Panc1 (cell line): ENCODE measurements around the gene CELA1. TPM values are rescaled to one million over a fixed set of nuclear protein-coding genes. Genes with fewer than 3 reads are reported as not detected.

Experiments used
- ATAC-seq: fragments of 200-7000 bp; cut with Tn5 transposase; 2 replicates; pipeline ENCODE4 v1.9.1; 2020; ENCODE audit warnings: mild to moderate bottlenecking, moderate library complexity
- BruUV-seq: library from RNA; stranded (reverse); fragments of 400-500 nt; replicated peaks from 2 replicates; lab custom pipeline; 2021; lab: Mats Ljungman, UMichigan
- CTCF ChIA-PET: fragments of 300-600 bp; sonication (Branson Sonifier 250); formaldehyde crosslinking; loops from one replicate; lab custom pipeline; 2022; ENCODE audit warnings: antibody characterized with exemption; lab: Charles Lee
- POLR2A ChIA-PET: fragments of 300-600 bp; sonication (Branson Sonifier 250); formaldehyde crosslinking; loops from one replicate; lab custom pipeline; 2022; ENCODE audit warnings: antibody characterized with exemption; lab: Charles Lee
- DNase-seq: peaks from one replicate; pipeline ENCODE4 v3.0.0-alpha.2; 2010; ENCODE audit warnings: low read depth, low spot score
- H3K27ac ChIP-seq: 2 replicates; pipeline ENCODE4 v1.5.1; 2011; ENCODE audit warnings: mild to moderate bottlenecking, low read length, inconsistent platforms
- H3K27me3 ChIP-seq: fragments of 200-500 bp; sonication (Bioruptor generic); 2 replicates; pipeline ENCODE4 v1.6.0; 2014; ENCODE audit warnings: low read length, inconsistent platforms; ENCODE audit not compliant: control insufficient read depth, insufficient read depth
- H3K36me3 ChIP-seq: fragments of 200-500 bp; sonication (Bioruptor generic); 2 replicates; pipeline ENCODE4 v1.5.1; 2014; ENCODE audit warnings: inconsistent platforms, mild to moderate bottlenecking, low read length, moderate library complexity; ENCODE audit not compliant: control insufficient read depth, insufficient read depth
- H3K4me1 ChIP-seq: 2 replicates; pipeline ENCODE4 v1.5.1; 2011; ENCODE audit warnings: inconsistent platforms, mild to moderate bottlenecking, low read length, moderate library complexity; ENCODE audit not compliant: control insufficient read depth, insufficient read depth
- H3K4me3 ChIP-seq, 2 experiments: 2 replicates each; pipeline ENCODE4 v1.5.1; 2011 to 2012; ENCODE audit warnings: low read depth in 2 of 2, low read length in 2 of 2, mild to moderate bottlenecking in 2 of 2, inconsistent platforms in 1 of 2, moderate library complexity in 1 of 2
- H3K9me3 ChIP-seq: fragments of 200-500 bp; sonication (Bioruptor generic); 2 replicates; pipeline ENCODE4 v1.5.1; 2014; ENCODE audit warnings: low read depth, mild to moderate bottlenecking, inconsistent platforms, low read length, moderate library complexity; ENCODE audit not compliant: control insufficient read depth, insufficient read depth
- POLR2AphosphoS5 ChIP-seq: IDR thresholded peaks from 2 replicates; pipeline ENCODE4 v1.6.1; 2012; ENCODE audit warnings: mild to moderate bottlenecking, low read depth, low read length, moderate library complexity
- SIN3A ChIP-seq: IDR thresholded peaks from 2 replicates; pipeline ENCODE4 v1.6.1; 2012; ENCODE audit warnings: low read depth, mild to moderate bottlenecking, low read length, moderate library complexity, borderline replicate concordance; ENCODE audit not compliant: insufficient read depth
- TCF7L2 ChIP-seq: IDR thresholded peaks from 2 replicates; pipeline ENCODE4 v1.6.1; 2011; ENCODE audit warnings: mild to moderate bottlenecking, low read depth, low read length, inconsistent platforms
- in situ Hi-C: cut with HindIII; loops from 2 replicates; pipeline ENCODE4 v1.10.0; 2016; ENCODE audit warnings: low sequenced_read_pairs, low pct_unique_long_range_greater_than_20kb
- intact Hi-C: fragments of 100-400 bp; cut with micrococcal nuclease; formaldehyde crosslinking; loops from one replicate; pipeline ENCODE4 v1.10.0; 2022; ENCODE audit not compliant: unreplicated experiment
- total RNA-seq: library from RNA; stranded (reverse); gene quantifications from one replicate; pipeline ENCODE4 v1.2.1, GENCODE V29; 2021; ENCODE audit not compliant: unreplicated experiment
- TF ChIP-seq, protein P1 (sequence below): fragments of 450-650 bp; IDR thresholded peaks from 2 replicates; pipeline ENCODE4 v1.5.1; 2017; ENCODE audit warnings: mild to moderate bottlenecking
- TF ChIP-seq, protein P2 (sequence below), 2 experiments: IDR thresholded peaks; 2 replicates each; pipeline ENCODE4 v1.6.1; 2011 to 2012; ENCODE audit warnings: low read depth in 2 of 2, control low read depth in 1 of 2, low read length in 1 of 2, mild to moderate bottlenecking in 1 of 2, moderate library complexity in 1 of 2; ENCODE audit not compliant: insufficient read depth in 1 of 2

The CELA1 gene
- total RNA-seq, 1 experiment from 2014 or later: not detected

DNA sequence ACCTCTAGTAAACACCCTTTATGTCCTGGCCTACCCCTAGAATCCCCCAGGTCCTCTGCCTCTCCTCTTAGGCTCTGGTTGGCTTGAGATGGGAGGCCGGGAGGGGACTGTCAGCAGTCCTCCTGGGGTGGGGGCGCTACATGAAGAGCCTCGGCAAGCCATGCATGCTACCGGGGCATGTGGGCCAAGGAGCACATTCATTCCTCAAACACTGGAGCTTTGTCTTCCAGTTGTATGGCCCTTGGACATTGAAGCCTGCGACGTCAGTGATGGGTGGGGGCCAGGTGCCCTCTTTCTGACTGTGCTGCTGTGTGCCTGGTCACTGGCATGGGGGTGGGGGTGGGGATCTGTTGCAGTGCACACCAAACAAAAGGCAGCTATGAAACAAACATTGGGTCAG lies 15.8 kb upstream of the CELA1 start:
- CTCF ChIA-PET: interaction anchor here (0.7 kb wide), 1 partner anchor 93 kb away, joined by 3 read pairs; no protein-coding TSS in a partner anchor
- TF ChIP-seq, protein P1, sequence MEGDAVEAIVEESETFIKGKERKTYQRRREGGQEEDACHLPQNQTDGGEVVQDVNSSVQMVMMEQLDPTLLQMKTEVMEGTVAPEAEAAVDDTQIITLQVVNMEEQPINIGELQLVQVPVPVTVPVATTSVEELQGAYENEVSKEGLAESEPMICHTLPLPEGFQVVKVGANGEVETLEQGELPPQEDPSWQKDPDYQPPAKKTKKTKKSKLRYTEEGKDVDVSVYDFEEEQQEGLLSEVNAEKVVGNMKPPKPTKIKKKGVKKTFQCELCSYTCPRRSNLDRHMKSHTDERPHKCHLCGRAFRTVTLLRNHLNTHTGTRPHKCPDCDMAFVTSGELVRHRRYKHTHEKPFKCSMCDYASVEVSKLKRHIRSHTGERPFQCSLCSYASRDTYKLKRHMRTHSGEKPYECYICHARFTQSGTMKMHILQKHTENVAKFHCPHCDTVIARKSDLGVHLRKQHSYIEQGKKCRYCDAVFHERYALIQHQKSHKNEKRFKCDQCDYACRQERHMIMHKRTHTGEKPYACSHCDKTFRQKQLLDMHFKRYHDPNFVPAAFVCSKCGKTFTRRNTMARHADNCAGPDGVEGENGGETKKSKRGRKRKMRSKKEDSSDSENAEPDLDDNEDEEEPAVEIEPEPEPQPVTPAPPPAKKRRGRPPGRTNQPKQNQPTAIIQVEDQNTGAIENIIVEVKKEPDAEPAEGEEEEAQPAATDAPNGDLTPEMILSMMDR: no peak
- TF ChIP-seq POLR2AphosphoS5 (no peak), SIN3A (no peak), TCF7L2 (no peak)
- Histone ChIP-seq H3K27me3 (no peaks in the 10 kb centered on the region), H3K4me1 (no peaks in the 10 kb centered on the region), H3K4me3 (no peak overlapping the region), H3K9me3 (no peaks in the 10 kb centered on the region), H3K36me3 (no peaks in the 10 kb centered on the region), H3K27ac (no peak overlapping the region)
- intact Hi-C loops (no loop called here), in situ Hi-C loops (no loop called here)
- POLR2A ChIA-PET: no interaction called here
- DNase-seq (no peak), ATAC-seq (no peak)
- no TSS peak for BruUV-seq

DNA sequence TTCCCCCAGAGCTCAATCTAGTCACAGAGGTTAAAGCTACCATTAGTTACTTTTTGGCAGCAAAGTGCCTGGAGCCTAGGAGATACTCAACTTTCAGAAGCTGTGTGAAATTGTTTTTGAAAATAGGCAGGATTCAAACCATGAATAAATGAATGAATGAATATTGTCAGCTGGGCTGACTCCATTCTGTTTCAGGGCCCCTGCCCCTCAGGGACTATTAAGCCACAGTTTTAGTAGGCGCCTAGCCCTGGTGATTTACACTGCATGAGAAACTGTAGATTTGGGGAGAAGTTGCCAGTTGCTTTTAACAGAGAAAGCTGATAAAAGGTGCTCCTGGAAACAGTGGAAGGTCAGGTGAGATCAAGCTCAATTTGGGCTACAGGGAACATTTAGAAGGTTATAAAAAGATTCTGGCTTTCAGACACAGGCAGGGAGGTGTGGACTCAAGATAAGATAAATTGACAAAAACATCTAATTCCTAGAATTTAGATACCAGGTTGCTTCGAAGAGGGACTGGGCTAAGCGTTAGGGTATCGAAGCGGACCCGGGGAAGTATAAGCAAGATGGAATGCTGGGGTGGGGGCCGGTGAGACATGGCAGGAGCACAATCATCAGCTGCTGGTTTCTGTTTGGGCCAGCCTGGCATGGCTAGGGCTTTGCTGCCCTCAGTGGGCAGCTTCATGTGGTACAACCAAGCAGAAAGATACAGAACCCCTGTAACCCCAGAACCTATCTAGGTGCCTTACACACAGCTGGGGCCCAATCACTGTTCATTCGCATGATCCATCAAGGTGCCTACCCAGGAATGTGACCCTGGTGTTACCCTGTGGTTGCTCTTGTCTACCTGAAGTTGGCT lies 14.9 kb upstream of the CELA1 start:
- H3K36me3 ChIP-seq: no peaks in the 10 kb centered on the region
- no peaks in the 10 kb centered on the region for H3K27me3 ChIP-seq
- no peak for ATAC-seq
- TF ChIP-seq, protein P1: no peak
- TF ChIP-seq, protein P2, sequence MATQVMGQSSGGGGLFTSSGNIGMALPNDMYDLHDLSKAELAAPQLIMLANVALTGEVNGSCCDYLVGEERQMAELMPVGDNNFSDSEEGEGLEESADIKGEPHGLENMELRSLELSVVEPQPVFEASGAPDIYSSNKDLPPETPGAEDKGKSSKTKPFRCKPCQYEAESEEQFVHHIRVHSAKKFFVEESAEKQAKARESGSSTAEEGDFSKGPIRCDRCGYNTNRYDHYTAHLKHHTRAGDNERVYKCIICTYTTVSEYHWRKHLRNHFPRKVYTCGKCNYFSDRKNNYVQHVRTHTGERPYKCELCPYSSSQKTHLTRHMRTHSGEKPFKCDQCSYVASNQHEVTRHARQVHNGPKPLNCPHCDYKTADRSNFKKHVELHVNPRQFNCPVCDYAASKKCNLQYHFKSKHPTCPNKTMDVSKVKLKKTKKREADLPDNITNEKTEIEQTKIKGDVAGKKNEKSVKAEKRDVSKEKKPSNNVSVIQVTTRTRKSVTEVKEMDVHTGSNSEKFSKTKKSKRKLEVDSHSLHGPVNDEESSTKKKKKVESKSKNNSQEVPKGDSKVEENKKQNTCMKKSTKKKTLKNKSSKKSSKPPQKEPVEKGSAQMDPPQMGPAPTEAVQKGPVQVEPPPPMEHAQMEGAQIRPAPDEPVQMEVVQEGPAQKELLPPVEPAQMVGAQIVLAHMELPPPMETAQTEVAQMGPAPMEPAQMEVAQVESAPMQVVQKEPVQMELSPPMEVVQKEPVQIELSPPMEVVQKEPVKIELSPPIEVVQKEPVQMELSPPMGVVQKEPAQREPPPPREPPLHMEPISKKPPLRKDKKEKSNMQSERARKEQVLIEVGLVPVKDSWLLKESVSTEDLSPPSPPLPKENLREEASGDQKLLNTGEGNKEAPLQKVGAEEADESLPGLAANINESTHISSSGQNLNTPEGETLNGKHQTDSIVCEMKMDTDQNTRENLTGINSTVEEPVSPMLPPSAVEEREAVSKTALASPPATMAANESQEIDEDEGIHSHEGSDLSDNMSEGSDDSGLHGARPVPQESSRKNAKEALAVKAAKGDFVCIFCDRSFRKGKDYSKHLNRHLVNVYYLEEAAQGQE (IDR thresholded peaks at IDR 0.05; ENCODE audit: insufficient read depth in 1 of 2, low read depth in 2 of 2, low read length in 1 of 2): no peak
- TF ChIP-seq SIN3A: no peak
- no peak for TF ChIP-seq POLR2AphosphoS5
- TF ChIP-seq TCF7L2: no peak
- DNase-seq: no peak
- in situ Hi-C loops (no loop called here), intact Hi-C loops (no loop called here)
- ChIA-PET CTCF (interaction anchor here (0.6 to 0.8 kb wide), 3 partner anchors 21 to 168 kb away, joined by 3 to 4 read pairs (median 3); no protein-coding TSS in a partner anchor), POLR2A (no interaction called here)
- BruUV-seq: no TSS peak
- H3K27ac ChIP-seq: no peak overlapping the region
- no peaks in the 10 kb centered on the region for H3K4me1 ChIP-seq
- H3K4me3 ChIP-seq: no peak overlapping the region
- H3K9me3 ChIP-seq: no peaks in the 10 kb centered on the region
